ENCODE data around the gene FAM222B. TPM values are rescaled to one million over a fixed set of nuclear protein-coding genes. Genes with fewer than 3 reads are reported as not detected.
"Not testable (repeated sequence)": the region's sequence is repeated elsewhere in the genome, so short reads cannot be mapped to it uniquely, and the experiment has no call there.

Gene FAM222B
- total RNA-seq, 2 experiments from 2014 or later = 4.0 to 15.2 TPM

DNA sequence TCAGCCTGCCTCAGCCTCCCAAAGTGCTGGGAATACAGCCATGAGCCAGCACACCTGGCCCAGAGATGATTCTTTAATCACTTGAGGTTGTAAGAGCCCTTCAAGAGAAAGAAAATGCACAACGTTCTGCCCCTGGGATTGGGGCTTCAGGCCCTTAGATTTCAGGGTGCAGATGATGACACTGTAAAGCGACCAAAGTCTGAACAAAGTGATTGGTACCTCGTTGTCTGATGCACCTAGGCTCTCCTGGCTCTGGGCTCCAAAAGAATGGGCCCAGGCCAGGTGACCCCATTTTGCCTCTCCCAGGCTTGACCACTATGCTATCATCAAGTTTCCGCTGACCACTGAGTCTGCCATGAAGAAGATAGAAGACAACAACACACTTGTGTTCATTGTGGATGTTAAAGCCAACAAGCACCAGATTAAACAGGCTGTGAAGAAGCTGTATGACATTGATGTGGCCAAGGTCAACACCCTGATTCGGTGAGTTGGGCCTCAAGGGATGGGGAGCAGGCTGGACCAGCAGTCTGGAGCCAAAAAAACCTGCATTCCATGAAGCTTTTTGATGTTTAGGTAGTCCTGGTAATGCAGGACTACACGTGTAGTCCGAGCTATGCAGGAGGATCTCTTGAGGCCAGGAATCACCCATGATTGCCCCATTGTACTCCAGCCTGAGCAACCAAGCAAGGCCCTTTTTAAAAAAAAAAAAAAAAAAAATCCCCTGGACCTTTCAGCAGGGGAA is 120.0 kb downstream of the FAM222B start:
- ChIA-PET CTCF (ENCODE audit: unreplicated experiment) (no interaction called here), POLR2A (interaction anchor here (0.8 kb wide), 1 partner anchor 77 kb away, joined by 4 read pairs; no protein-coding TSS in a partner anchor)
- Histone ChIP-seq H3K27ac (ENCODE audit: low read depth, low read length, poor library complexity, severe bottlenecking) (peak overlapping the region; percentile 82), H3K9me3 (ENCODE audit: low read length) (no peaks in the 10 kb centered on the region), H3K4me3 (ENCODE audit: low read depth, low read length, poor library complexity, severe bottlenecking) (peak overlapping the region; percentile 88), H3K36me3 (ENCODE audit: insufficient read depth, low read length) (peaks cover 60% of the 10 kb centered on the region), H3K4me2 (ENCODE audit: low read length) (peak overlapping the region; percentile 100), H4K20me1 (ENCODE audit: insufficient read depth, low read length) (peaks cover 9% of the 10 kb centered on the region; the same call in 1 of the 2 replicates), H2AFZ (ENCODE audit: low read length) (no peak overlapping the region), H3K9me2 (ENCODE audit: insufficient read depth, low read length) (no peaks in the 10 kb centered on the region), H3K4me1 (ENCODE audit: insufficient read depth, low read length, poor library complexity, severe bottlenecking) (peaks cover 67% of the 10 kb centered on the region), H3K79me2 (ENCODE audit: insufficient read depth, low read depth, low read length) (peaks cover 35% of the 10 kb centered on the region)
- intact Hi-C loops (cut with micrococcal nuclease; ENCODE audit: unreplicated experiment) = no loop called here
- TF ChIP-seq, protein P1, sequence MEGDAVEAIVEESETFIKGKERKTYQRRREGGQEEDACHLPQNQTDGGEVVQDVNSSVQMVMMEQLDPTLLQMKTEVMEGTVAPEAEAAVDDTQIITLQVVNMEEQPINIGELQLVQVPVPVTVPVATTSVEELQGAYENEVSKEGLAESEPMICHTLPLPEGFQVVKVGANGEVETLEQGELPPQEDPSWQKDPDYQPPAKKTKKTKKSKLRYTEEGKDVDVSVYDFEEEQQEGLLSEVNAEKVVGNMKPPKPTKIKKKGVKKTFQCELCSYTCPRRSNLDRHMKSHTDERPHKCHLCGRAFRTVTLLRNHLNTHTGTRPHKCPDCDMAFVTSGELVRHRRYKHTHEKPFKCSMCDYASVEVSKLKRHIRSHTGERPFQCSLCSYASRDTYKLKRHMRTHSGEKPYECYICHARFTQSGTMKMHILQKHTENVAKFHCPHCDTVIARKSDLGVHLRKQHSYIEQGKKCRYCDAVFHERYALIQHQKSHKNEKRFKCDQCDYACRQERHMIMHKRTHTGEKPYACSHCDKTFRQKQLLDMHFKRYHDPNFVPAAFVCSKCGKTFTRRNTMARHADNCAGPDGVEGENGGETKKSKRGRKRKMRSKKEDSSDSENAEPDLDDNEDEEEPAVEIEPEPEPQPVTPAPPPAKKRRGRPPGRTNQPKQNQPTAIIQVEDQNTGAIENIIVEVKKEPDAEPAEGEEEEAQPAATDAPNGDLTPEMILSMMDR (conservative IDR thresholded peaks at IDR 0.05; ENCODE audit: low read length) = no peak
- no peak for TF ChIP-seq EZH2phosphoT487 (IDR thresholded peaks at IDR 0.05; ENCODE audit: borderline replicate concordance, low read depth, low read length)
- DNase-seq (ENCODE audit: low spot score) = no peak
- TSS peak; percentile 0 for BruUV-seq (replicated peaks)

DNA sequence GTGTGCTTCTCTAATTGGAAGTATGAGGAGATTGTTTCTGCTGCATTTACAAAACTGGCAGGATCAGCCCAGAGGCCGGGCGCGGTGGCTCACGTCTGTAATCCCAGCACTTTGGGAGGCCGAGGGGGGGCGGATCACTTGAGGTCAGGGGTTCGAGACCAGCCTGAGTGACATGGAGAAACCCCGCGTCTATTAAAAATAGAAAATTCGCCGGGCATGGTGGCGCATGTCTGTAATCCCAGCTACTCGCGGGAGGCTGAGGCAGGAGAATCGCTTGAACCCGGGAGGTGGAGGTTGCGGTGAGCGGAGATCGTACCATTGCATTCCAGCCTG is 121.6 kb downstream of the FAM222B start:
- peak overlapping the region; percentile 100 for H3K4me2 ChIP-seq (ENCODE audit: low read length)
- DNase-seq (ENCODE audit: low spot score); H3K9me2 ChIP-seq (ENCODE audit: insufficient read depth, low read length); H4K20me1 ChIP-seq (ENCODE audit: insufficient read depth, low read length); H3K9me3 ChIP-seq (ENCODE audit: low read length); H2AFZ ChIP-seq (ENCODE audit: low read length); CTCF ChIA-PET (ENCODE audit: unreplicated experiment); BruUV-seq (replicated peaks): not testable (repeated sequence)
- peak overlapping the region; percentile 88 for H3K4me3 ChIP-seq (ENCODE audit: low read depth, low read length, poor library complexity, severe bottlenecking)
- H3K4me1 ChIP-seq (ENCODE audit: insufficient read depth, low read length, poor library complexity, severe bottlenecking) = peaks cover 55% of the 10 kb centered on the region
- peaks cover 60% of the 10 kb centered on the region for H3K36me3 ChIP-seq (ENCODE audit: insufficient read depth, low read length)
- H3K79me2 ChIP-seq (ENCODE audit: insufficient read depth, low read depth, low read length) = peaks cover 35% of the 10 kb centered on the region
- TF ChIP-seq, protein P1 (conservative IDR thresholded peaks at IDR 0.05; ENCODE audit: low read length) = 0 out of 2 replicates have a peak, but pooled peaks have one; percentile 3
- intact Hi-C loops (cut with micrococcal nuclease; ENCODE audit: unreplicated experiment) = loop anchor here (2.0 kb wide), 1 partner anchor 74 kb away; no protein-coding TSS in a partner anchor
- H3K27ac ChIP-seq (ENCODE audit: low read depth, low read length, poor library complexity, severe bottlenecking) = peak overlapping the region; percentile 82
- POLR2A ChIA-PET = interaction anchor here (0.6 to 2.5 kb wide), 5 partner anchors 7 to 475 kb away, joined by 3 to 17 read pairs (median 4); partner anchors contain the start of genes NEK8, SDF2 and SUPT6H
